22Rv1 (cell line): Measurements from ENCODE around the gene TPRG1.

Experiments
- CTCF ChIP-seq: fragments of 450-650 bp; IDR thresholded peaks from 2 replicates; pipeline ENCODE4 v1.5.1; 2017; ENCODE audit warnings: mild to moderate bottlenecking
- ZFX ChIP-seq: fragments of 450-650 bp; IDR thresholded peaks from 2 replicates; pipeline ENCODE4 v1.6.1; 2017; ENCODE audit warnings: antibody characterized with exemption, borderline replicate concordance

GRCh38 chr3:189214651-189215050 is 42.9 kb downstream of the TPRG1 start:
- TF ChIP-seq CTCF = no peak
- TF ChIP-seq ZFX = no peak
